ENCODE results near the gene HMX1.

- TF ChIP-seq CTCF (conservative IDR thresholded peaks at IDR 0.05 in 1 of 2, IDR thresholded peaks at IDR 0.05 in 1 of 2; ENCODE audit: extremely low read depth in 1 of 2, insufficient read depth in 1 of 2, low read depth in 1 of 2, low read length in 2 of 2): no peak
- TF ChIP-seq EZH2 (IDR thresholded peaks at IDR 0.05; ENCODE audit: borderline replicate concordance, low read length): peak; percentile 43
Observed at GRCh38 chr4:8860096-8860891, 11.3 kb downstream of the HMX1 start.
